SH-SY5Y (cell line): ENCODE results near the gene PARP14.

Source experiments
- GATA2 ChIP-seq: IDR thresholded peaks from 2 replicates; pipeline ENCODE4 v1.6.1; 2011; ENCODE audit warnings: mild to moderate bottlenecking, low read depth, low read length
- GATA3 ChIP-seq: IDR thresholded peaks from 2 replicates; pipeline ENCODE4 v1.6.1; 2011; ENCODE audit warnings: low read depth, mild to moderate bottlenecking, low read length, moderate library complexity

The PARP14 gene

DNA sequence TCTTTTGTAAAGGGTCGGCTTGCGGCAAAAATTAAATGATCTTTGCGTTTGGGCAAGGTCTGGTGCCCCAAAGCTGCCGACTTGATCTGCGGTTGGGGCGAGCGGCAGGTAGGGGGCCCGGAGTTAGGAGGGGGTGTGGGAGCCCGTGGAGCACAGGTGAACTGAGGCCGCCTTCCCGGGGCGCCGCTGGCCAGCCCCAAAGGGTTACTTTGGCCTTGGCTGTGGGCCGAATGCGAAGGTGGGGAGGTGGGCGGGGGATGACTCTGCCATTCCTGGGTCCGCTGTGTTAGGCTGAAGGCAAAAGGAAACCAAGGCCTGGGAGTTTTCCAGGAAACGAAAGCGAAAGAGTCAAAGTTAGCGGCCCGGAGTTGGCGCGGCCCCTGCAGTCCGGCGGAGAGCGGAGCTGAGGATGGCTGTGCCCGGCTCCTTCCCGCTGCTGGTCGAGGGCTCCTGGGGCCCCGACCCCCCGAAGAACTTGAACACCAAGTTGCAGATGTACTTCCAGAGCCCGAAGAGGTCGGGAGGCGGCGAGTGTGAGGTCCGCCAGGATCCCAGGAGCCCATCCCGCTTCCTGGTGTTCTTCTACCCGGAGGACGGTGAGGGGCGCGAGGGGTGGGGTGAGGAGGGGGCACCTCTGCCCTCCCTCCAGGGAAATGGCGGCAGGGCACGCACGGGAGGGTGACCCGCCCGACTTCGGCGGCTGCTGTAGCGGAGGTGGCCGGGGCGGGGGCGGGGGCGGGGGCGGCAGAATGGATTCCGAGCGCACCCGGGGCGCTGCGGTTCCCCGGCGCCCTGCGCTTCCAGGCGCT is at the start of gene PARP14:
Gene PARP14, plus strand, starts transcription at position 365 of the 809 bp plus-strand sequence. Its CDS starts 45 bp downstream, at position 410.
- TF ChIP-seq GATA2 (no peak), GATA3 (no peak)

- TF ChIP-seq GATA2, result no peak
- no peak for TF ChIP-seq GATA3
These were observed 44.9 kb upstream of the PARP14 start for GRCh38 chr3:122635789-122636188.

DNA sequence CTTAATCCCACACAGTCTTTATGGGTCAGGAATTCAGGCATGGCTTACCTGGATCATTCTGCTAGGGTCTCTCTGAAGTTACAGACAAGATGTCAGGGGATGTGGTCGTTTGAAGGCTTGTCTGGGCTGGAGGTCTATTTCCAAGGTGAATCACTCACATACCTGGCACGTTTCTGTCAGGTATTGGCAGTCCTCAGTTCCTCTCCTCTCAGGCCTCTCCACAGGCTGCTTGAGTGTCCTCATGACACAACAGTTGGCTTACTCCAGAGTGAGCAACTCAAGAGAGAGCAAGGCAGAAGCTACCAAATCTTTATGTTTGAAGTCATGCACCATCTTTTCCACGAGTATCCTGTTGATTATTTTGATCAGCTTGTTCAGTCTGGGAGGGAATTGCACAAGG is 43.9 kb upstream of the PARP14 start:
- no peak for TF ChIP-seq GATA2
- no peak for TF ChIP-seq GATA3

DNA sequence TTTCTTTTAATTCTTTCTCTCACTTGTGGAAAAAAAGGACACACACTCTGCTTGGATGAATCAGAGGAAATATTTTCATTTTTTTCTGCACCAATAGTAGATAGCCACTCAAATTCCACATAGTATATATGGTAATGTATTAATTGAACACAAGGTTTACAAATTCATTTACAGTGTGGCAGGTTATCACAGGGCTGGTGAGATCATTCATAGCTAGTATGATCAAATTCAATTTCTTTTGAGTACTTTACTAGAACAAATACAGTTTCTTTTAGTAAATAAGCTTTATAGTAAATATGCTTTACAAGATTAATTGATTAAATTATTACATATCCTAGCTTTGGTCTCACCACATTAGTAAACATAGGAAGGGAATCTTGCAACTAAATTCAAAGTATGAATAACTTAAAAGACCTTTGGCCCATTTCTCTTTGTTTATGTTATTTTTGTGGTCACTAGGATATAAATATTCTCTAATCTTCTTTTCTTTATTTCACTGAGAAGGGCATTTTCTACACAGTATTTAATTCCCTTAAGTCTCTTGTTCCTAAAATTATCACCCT is 40.1 kb upstream of the PARP14 start:
- no peak for TF ChIP-seq GATA3
- no peak for TF ChIP-seq GATA2

DNA sequence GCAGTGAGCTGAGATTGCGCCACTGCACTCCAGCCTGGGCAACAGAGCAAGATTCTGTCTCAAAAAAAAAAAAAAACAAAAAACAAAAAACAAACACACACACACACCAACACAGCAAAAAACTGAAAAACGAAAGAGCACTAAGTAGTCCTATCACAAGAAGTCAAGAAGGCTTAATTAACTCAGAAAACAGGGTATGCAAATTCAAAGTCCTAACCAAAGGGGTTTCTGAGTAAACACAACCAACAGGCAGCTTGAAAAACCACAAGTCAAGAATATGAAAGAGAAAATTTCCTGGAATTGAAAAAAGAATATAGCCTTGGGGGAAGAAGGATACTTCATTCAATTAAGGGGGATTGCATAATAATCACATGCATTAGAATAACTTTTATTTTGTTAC is 37.7 kb upstream of the PARP14 start:
- TF ChIP-seq GATA2 (no peak), GATA3 (no peak)

DNA sequence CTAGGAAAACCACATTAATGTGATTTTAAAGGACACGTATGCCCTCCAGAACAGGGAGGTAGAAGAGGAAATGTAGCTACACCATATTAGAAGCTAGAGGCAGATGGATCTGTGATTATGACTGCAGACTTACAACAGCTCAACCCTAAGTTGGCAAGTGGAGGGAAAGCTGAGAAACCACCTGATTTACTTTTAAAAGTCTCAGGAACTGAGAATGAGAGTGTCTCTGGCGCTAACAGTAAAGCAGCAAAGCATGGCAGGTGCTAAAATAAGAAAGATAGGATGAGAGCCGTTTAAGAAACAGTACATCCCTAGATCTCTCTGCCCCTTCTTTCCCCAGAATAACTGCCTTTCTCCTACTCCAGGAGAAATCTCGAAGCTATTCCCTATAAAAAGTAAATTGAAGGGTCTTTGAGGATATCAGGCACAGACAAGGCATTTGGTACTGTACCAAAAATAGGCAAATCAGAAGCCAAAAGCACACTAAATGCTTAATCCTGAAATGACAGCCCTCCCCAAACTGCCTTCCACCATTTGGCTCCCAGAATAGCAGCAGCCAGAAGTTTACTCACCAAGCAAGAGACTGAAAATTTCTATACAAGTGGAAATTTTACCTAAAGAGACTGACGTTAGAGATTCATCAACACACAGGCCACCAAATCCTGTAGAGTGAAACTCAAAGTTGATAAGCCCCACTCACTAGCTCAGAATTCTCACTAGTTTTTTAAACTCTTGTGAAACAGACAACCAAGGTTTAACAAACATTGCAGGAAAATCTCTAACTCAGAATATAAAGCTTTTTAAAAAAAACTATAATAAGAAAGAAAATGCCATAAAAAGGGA is 34.3 kb upstream of the PARP14 start:
- TF ChIP-seq GATA3 (no peak), GATA2 (no peak)

DNA sequence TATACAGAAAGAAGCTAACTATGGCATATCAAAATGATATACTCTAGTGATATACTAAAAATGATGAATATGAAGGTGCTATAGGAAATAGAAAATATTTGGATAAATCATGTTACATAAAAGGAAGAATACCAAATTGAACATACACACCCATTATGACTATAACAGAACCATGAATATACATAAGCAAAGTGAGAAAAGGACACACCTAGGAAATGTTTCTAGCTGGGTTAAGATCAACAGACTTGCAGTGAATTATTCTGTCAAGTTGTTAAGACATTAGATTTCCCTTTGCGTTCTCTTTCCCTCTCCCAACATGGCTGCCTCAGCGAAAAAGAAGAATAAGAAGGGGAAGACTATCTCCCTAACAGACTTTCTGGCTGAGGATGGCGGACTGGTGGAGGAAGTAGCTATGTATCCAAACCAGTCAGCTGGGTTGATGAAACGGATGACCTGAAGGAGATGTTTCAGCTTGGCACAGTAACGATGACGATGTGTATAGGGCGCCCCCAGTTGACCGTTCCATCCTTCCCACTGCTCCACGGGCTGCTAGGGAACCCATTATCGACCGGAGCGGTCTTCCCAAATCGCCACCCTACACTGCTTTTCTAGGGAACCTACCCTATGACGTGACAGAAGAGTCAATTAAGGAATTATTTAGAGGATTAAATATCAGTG is 20.2 kb upstream of the PARP14 start:
- no peak for TF ChIP-seq GATA2
- no peak for TF ChIP-seq GATA3

DNA sequence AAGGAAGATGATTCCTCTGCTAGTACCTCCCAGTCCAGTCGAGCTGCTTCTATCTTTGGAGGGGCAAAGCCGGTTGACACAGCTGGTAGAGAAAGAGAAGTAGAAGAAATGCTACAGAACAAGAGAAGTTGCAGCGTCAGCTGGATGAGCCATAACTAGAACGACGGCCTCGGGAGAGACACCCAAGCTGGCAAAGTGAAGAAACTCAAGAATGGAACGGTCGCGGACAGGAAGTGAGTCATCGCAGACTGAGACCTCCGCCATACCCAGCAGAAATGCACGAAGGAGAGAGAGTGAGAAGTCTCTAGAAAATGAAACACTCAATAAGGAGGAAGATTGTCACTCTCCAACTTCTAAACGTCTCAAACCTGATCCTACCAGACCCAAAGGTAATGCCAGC is 19.0 kb upstream of the PARP14 start:
- no peak for TF ChIP-seq GATA3
- no peak for TF ChIP-seq GATA2

DNA sequence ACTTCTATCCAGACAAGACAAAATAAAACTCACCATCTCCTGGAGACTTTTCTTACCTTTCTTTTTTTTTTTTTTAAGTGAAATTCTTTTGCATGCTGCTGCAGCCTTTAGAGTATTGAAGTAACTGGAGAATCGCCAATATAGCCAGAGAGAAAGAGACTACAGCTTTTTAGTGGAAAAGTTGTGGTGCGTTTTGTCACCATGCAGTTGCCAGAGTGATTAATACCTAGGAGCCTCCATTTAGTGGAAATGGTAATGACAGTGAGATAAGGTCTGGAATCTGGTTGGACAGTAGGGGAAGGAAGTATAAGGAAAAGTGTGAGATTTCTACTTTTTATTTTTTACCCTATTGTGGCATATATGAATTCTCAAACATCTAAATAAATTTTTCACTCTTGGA is 18.1 kb upstream of the PARP14 start:
- no peak for TF ChIP-seq GATA3
- TF ChIP-seq GATA2, result no peak

DNA sequence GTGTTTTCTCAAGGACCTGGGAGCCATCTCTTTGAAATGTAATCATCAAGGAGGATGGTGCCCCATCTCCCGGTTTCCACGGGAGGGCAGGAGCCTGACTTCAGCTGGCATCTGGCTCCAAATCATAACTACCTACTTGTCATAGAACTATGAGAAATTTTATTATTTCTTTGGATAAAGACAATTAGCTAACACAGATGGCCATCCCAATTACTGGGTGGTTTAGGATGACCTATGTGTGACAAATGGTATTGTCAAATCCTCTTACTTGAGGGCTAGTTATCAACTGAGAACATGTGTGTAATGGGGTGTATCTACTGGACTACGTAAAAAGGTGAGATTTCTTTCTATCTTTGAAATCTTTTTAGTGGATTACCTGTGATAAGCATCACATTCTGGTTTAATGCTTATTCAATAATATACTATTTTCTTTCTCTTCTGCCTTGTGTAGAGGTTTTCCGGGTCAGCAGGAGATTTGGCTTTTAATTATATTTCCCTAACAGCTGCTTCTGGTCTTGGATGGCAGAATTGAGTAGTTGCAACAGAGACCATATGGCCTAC is 15.3 kb upstream of the PARP14 start:
- TF ChIP-seq GATA2, result no peak; the same call in 1 of the 2 replicates
- peak; percentile 78 for TF ChIP-seq GATA3

DNA sequence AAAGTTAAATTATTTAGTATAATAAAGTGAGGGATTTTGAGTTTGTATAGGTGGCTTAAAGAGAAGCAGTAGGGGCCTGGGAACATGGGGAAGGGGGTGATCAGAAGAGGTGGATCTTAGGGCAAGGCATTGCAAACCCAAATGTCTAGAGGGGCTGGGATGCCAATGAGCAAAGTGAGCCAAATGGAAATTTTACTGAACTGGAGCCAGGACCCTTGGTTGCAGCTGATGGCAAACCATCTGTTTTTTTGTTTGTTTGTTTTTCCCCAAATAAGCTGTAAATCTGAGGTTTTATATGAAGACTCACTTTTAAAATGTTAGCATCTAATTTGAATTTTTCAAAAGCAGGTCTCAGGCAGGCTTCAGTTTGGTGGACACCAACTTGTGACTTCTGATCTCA is 14.8 kb upstream of the PARP14 start:
- no peak for TF ChIP-seq GATA3
- TF ChIP-seq GATA2, result no peak

DNA sequence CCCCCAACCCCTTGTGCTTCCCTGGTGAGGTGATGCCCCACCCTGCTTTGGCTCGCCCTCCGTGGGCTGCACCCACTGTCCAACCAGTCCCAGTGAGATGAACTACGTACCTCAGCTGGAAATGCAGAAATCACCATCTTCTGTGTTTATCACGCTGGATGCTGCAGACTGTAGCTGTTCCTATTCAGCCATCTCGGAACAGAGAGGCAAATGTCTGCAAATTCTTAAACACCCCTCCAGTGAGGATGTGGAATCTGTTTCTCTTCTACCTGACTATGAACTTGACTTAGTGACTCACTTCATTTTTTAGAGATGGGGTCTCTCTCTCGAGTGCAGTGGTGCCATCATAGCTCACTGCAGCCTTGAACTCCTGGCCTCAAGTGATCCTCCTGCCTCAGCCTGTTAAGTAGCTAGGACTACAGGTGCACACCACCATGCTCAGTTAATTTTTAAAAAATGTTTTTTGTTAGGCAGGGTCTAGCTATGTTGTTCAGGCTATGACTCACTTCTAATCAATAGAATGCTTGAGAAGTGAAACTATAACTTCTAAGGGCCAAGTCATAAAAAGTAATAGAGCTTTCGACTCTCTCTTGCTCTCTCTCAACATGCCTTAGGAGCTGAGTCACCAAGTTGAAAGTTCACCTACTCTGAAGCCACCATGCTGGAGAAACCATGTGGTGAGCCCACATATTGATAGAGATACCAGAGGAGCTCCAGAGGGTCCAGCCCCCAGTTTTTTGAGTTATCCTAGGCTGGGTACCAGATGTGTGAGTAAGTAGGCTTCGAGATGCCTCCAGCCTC is 11.5 kb upstream of the PARP14 start:
- no peak for TF ChIP-seq GATA3
- TF ChIP-seq GATA2, result no peak

- no peak for TF ChIP-seq GATA2
- no peak for TF ChIP-seq GATA3
These were observed 9.1 kb upstream of the PARP14 start for GRCh38 chr3:122671553-122671952.

DNA sequence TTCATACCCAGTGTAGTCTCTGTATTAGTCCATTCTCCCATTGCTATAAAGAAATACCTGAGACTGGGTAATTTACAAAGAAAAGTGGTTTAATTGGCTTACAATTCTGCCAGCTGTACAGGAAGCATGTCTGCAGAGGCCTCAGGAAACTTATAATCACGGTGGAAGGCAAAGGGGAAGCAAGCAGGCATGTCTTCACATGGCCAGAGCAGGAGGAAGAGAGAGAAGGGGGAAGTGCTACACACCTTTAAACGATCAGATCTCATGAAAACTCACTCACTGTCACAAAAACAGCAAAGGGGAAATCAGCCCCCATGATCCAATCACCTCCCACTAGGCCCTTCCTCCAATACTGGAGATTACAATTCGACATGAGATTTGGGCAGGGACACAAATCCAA is 6.3 kb upstream of the PARP14 start:
- TF ChIP-seq GATA3 (no peak), GATA2 (no peak)
